Measurements from ENCODE around the gene C17orf107.

C17orf107 gene

GRCh38 chr17:4899341-4900230, at the start of gene C17orf107:
C17orf107 (plus strand) TSS chr17:4899536; CDS start chr17:4899763, 227 bp downstream.
- no peak for DNase-seq (ENCODE audit: extremely low spot score)
- POLR2A ChIA-PET, result interaction anchor here (1.2 kb wide), 2 partner anchors 10 to 68 kb away, joined by 3 to 4 read pairs; partner anchors contain the start of gene SPAG7
- TF ChIP-seq ARNT (IDR thresholded peaks at IDR 0.05) (no peak), HDGF (IDR thresholded peaks at IDR 0.05; ENCODE audit: borderline replicate concordance) (no peak)

DNA sequence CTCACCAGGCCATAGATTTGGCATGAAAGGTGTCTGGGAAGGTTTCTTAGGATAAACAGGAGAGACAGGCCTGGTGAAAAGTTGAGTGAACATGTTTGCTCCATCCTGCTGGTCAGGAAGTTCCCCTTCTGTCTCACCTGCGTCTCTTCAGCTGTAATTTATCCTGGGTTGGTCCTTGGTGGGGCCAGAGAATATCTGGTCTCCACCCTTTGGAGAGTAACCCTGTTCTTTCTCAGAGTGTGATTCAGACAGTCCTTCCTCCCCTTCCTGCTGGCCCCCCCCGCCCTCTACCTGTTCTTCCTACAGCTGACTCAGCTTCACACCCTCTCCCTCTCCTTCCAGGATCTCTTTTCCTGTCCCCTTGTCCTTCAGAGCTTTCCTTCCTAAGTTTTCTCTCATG, 49.1 kb upstream of the C17orf107 start:
- ChIA-PET POLR2A (no interaction called here), CTCF (interaction anchor here (0.6 kb wide), 1 partner anchor 50 kb away, joined by 7 read pairs; no protein-coding TSS in a partner anchor)
- DNase-seq (ENCODE audit: extremely low spot score), result no peak
- no peak for TF ChIP-seq BHLHE40 (IDR thresholded peaks at IDR 0.05; ENCODE audit: borderline replicate concordance)
- TF ChIP-seq SUZ12 (IDR thresholded peaks at IDR 0.05), result no peak
- TF ChIP-seq FOXM1 (IDR thresholded peaks at IDR 0.05; ENCODE audit: borderline replicate concordance), result no peak
- no peak for TF ChIP-seq ELF4 (IDR thresholded peaks at IDR 0.05)
- TF ChIP-seq NFRKB (IDR thresholded peaks at IDR 0.05), result no peak
- no peak for TF ChIP-seq FOXA1 (IDR thresholded peaks at IDR 0.05)
- no peak for TF ChIP-seq TARDBP (IDR thresholded peaks at IDR 0.05)
- no peak for TF ChIP-seq CTBP1 (IDR thresholded peaks at IDR 0.05; ENCODE audit: borderline replicate concordance)
- TF ChIP-seq L3MBTL2 (conservative IDR thresholded peaks at IDR 0.05), result no peak
- no peak for TF ChIP-seq ARNT (IDR thresholded peaks at IDR 0.05)
- TF ChIP-seq ZNF384 (IDR thresholded peaks at IDR 0.05), result no peak

More at GRCh38 chr17:4899341-4900230, at the start of gene C17orf107:
- CTCF ChIA-PET, result no interaction called here

GRCh38 chr17:4851084-4851483, 48.3 kb upstream of the C17orf107 start:
- ChIA-PET CTCF (interaction anchor here (0.6 kb wide), 1 partner anchor 51 kb away, joined by 7 read pairs; no protein-coding TSS in a partner anchor), POLR2A (no interaction called here)
- TF ChIP-seq HDGF (IDR thresholded peaks at IDR 0.05; ENCODE audit: borderline replicate concordance), result no peak
- no peak for TF ChIP-seq SP1 (IDR thresholded peaks at IDR 0.05)
- no peak for TF ChIP-seq CTBP1 (IDR thresholded peaks at IDR 0.05; ENCODE audit: borderline replicate concordance)
- TF ChIP-seq SUZ12 (IDR thresholded peaks at IDR 0.05), result no peak
- TF ChIP-seq FOXA1 (IDR thresholded peaks at IDR 0.05), result no peak
- no peak for DNase-seq (ENCODE audit: extremely low spot score)

DNA sequence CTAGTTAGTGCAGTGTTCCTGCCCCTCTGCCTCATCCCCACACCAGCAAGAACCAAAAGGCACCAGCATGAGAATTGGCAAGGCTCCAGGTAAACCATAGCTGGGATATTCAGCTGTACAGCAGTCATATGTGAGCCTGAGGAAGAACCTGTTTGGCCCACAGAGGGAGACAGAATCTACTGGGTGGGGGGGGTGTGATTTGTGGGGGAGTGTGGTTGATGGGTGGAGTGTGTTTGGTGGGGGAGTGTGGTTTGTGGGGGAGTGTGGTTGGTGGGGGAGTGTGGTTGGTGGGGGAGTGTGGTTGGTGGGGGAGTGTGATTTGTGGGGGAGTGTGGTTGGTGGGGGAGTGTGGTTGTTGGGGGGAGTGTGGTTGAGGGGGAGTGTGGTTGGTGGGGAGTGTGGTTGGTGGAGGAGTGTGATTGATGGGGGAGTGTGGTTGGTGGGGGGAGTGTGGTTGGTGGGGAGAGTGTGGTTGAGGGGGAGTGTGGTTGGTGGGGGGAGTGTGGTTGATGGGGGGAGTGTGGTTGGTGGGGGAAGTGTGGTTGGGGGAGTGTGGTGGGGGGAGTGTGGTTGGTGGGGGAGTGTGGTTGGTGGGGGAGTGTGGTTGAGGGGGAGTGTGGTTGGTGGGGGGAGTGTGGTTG, 46.6 kb upstream of the C17orf107 start:
- DNase-seq (ENCODE audit: extremely low spot score), result no peak
- CTCF ChIA-PET, result no interaction called here
- TF ChIP-seq CTBP1 (IDR thresholded peaks at IDR 0.05; ENCODE audit: borderline replicate concordance) (no peak), SP1 (IDR thresholded peaks at IDR 0.05) (no peak), FOXK2 (IDR thresholded peaks at IDR 0.05) (no peak), NFRKB (IDR thresholded peaks at IDR 0.05) (no peak), L3MBTL2 (conservative IDR thresholded peaks at IDR 0.05) (no peak), LEF1 (IDR thresholded peaks at IDR 0.05; ENCODE audit: borderline replicate concordance) (no peak), ELF4 (IDR thresholded peaks at IDR 0.05) (no peak)
- TF ChIP-seq, protein P1, sequence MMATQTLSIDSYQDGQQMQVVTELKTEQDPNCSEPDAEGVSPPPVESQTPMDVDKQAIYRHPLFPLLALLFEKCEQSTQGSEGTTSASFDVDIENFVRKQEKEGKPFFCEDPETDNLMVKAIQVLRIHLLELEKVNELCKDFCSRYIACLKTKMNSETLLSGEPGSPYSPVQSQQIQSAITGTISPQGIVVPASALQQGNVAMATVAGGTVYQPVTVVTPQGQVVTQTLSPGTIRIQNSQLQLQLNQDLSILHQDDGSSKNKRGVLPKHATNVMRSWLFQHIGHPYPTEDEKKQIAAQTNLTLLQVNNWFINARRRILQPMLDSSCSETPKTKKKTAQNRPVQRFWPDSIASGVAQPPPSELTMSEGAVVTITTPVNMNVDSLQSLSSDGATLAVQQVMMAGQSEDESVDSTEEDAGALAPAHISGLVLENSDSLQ (IDR thresholded peaks at IDR 0.05), result no peak
- POLR2A ChIA-PET, result no interaction called here

- ChIA-PET CTCF (no interaction called here), POLR2A (no interaction called here)
- no peak for TF ChIP-seq LEF1 (IDR thresholded peaks at IDR 0.05; ENCODE audit: borderline replicate concordance)
- TF ChIP-seq SP1 (IDR thresholded peaks at IDR 0.05), result no peak
- TF ChIP-seq ZNF384 (IDR thresholded peaks at IDR 0.05), result no peak
- TF ChIP-seq, protein P1 (IDR thresholded peaks at IDR 0.05), result no peak
- TF ChIP-seq FOXK2 (IDR thresholded peaks at IDR 0.05), result no peak
- no peak for TF ChIP-seq NFRKB (IDR thresholded peaks at IDR 0.05)
- TF ChIP-seq TARDBP (IDR thresholded peaks at IDR 0.05), result no peak
- no peak for TF ChIP-seq FOXA1 (IDR thresholded peaks at IDR 0.05)
- TF ChIP-seq L3MBTL2 (conservative IDR thresholded peaks at IDR 0.05), result no peak
- no peak for TF ChIP-seq BHLHE40 (IDR thresholded peaks at IDR 0.05; ENCODE audit: borderline replicate concordance)
- no peak for TF ChIP-seq ARNT (IDR thresholded peaks at IDR 0.05)
- no peak for DNase-seq (ENCODE audit: extremely low spot score)
These were observed 46.1 kb upstream of the C17orf107 start for GRCh38 chr17:4853208-4853671.

DNA sequence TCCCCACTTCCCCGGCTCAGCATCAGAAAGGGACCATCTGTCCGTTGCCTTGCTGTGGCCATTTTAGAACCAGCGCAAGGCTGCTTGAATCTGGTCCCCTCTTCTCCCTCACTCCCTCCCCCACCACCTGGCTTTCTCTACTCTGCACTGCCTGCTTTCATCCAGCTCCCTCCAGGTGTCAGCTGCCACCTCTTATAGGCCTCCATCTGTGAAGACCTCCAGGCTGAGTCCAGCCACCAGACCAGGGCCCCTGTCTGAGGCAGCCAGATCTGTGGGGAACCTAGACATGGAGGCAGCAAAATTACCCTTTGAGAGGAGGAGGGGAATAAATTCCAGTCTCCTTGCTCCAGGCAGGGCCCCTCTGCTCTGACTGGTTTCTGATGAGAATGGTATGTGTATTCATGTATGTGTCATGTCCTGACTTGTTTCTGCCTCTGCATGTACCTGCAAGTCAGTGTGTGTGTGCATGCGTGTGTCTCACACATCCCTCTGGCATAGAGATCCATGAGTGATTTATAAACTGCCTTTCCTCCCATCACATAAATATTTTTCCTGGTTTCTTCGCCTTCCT, 45.1 kb upstream of the C17orf107 start:
- no peak for DNase-seq (ENCODE audit: extremely low spot score)
- ChIA-PET POLR2A (no interaction called here), CTCF (no interaction called here)
- TF ChIP-seq SP1 (IDR thresholded peaks at IDR 0.05) (no peak), ELF4 (IDR thresholded peaks at IDR 0.05) (no peak), BHLHE40 (IDR thresholded peaks at IDR 0.05; ENCODE audit: borderline replicate concordance) (no peak), ZNF384 (IDR thresholded peaks at IDR 0.05) (no peak), TARDBP (IDR thresholded peaks at IDR 0.05) (no peak), L3MBTL2 (conservative IDR thresholded peaks at IDR 0.05) (no peak), CTBP1 (IDR thresholded peaks at IDR 0.05; ENCODE audit: borderline replicate concordance) (no peak), FOXM1 (IDR thresholded peaks at IDR 0.05; ENCODE audit: borderline replicate concordance) (no peak), FOXA1 (IDR thresholded peaks at IDR 0.05) (no peak), HDGF (IDR thresholded peaks at IDR 0.05; ENCODE audit: borderline replicate concordance) (no peak), FOXK2 (IDR thresholded peaks at IDR 0.05) (no peak), SUZ12 (IDR thresholded peaks at IDR 0.05) (no peak), ARNT (IDR thresholded peaks at IDR 0.05) (no peak)
- TF ChIP-seq, protein P1 (IDR thresholded peaks at IDR 0.05), result no peak

Data from HEK293T (cell line).